ENCODE measurements around the gene KLC1. TPM values are rescaled to one million over a fixed set of nuclear protein-coding genes. Genes with fewer than 3 reads are reported as not detected.

Gene KLC1
- total RNA-seq, 1 donor from 2014 or later: 171 TPM

DNA sequence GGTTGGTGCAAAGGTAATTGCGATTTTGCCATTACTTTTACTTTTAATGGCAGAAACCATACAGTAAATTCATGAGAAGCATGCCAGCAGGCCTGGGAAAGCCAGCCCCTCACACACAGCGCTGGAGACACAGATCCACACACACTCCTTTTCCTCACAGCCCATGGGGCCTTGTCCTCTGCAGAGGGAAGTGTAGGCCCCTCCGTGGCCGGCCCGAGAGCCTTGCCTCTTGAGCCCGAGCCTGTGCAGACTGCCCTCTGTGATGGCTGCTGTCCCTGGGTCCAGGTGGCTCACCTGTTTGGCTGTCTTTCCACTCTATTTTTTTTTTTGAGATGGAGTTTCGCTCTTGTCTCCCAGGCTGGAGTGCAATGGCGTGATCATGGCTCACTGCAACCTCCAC is 46.9 kb downstream of the KLC1 start:
- ATAC-seq: no peak
- Histone ChIP-seq H3K4me3 (no peak overlapping the region), H3K9me3 (no peaks in the 10 kb centered on the region), H3K27ac (no peak overlapping the region), H3K4me1 (peaks cover 9% of the 10 kb centered on the region), H3K27me3 (ENCODE audit: low read depth) (no peaks in the 10 kb centered on the region), H3K36me3 (peaks cover 100% of the 10 kb centered on the region)
- DNase-seq: no peak
- TF ChIP-seq, protein P1, sequence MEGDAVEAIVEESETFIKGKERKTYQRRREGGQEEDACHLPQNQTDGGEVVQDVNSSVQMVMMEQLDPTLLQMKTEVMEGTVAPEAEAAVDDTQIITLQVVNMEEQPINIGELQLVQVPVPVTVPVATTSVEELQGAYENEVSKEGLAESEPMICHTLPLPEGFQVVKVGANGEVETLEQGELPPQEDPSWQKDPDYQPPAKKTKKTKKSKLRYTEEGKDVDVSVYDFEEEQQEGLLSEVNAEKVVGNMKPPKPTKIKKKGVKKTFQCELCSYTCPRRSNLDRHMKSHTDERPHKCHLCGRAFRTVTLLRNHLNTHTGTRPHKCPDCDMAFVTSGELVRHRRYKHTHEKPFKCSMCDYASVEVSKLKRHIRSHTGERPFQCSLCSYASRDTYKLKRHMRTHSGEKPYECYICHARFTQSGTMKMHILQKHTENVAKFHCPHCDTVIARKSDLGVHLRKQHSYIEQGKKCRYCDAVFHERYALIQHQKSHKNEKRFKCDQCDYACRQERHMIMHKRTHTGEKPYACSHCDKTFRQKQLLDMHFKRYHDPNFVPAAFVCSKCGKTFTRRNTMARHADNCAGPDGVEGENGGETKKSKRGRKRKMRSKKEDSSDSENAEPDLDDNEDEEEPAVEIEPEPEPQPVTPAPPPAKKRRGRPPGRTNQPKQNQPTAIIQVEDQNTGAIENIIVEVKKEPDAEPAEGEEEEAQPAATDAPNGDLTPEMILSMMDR (IDR thresholded peaks at IDR 0.05): no peak
- intact Hi-C loops (cut with DNase I): no loop called here

DNA sequence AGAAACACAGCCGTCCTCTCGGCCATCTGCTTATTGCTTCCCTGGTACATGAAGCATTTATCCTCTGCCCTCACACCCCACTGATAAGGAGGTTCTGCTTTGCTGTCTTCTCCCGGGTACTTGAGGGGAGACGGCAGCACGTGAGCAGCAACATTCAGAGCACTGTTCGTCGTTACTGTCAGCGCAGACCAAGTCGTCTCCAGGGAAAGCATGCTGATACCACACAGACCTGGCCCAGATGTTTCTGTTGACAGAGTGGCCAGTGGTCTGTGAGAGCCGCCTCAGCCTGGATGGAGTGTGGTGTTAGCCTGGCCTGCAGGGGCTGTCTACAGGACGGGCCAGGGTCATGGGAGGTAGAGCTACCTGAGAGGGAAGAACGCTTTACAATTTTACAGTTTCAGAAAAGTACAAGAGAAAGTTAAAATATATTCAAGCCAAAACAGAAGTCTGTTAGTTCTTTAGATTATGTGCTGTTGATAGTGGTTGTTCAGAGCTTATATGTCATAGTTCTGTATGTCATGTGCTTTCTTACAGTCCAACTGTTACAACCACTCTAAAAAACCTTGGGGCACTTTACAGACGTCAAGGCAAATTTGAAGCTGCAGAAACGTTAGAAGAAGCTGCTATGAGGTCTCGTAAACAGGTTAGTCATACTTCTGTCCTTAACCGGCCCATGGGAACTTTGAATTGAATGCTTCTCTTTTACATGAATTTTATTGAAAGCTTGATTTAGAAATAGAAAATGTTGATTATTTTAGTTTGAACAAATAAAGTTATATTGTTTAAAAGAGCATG is 48.1 kb downstream of the KLC1 start:
- Histone ChIP-seq H3K9me3 (no peaks in the 10 kb centered on the region), H3K27me3 (ENCODE audit: low read depth) (no peaks in the 10 kb centered on the region), H3K36me3 (peaks cover 100% of the 10 kb centered on the region), H3K4me3 (no peak overlapping the region), H3K4me1 (peaks cover 9% of the 10 kb centered on the region), H3K27ac (no peak overlapping the region)
- intact Hi-C loops (cut with DNase I): no loop called here
- DNase-seq (no peak), ATAC-seq (no peak)
- TF ChIP-seq, protein P1 (IDR thresholded peaks at IDR 0.05): no peak

DNA sequence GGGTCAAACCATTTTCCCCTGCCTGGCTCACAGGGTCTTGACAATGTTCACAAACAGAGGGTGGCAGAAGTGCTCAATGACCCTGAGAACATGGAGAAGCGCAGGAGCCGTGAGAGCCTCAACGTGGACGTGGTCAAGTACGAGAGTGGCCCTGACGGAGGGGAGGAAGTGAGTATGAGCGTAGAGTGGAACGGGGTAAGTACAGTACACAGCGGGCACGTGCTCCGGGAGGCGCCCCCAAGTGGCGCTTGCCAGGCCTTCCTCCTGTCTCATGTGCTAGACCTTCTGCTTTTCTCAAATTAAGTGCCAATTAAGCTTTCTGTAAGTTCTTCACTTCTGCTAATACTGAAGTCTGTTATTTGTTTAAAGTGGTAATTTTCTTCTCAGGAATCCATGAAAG is 50.3 kb downstream of the KLC1 start:
- peak; percentile 92 to 95 for ATAC-seq
- no peak overlapping the region for H3K27ac ChIP-seq
- peaks cover 9% of the 10 kb centered on the region for H3K4me1 ChIP-seq
- peak; percentile 75 for DNase-seq
- H3K36me3 ChIP-seq: peaks cover 100% of the 10 kb centered on the region
- intact Hi-C loops (cut with DNase I): no loop called here
- H3K4me3 ChIP-seq: no peak overlapping the region
- no peaks in the 10 kb centered on the region for H3K9me3 ChIP-seq
- TF ChIP-seq, protein P1 (IDR thresholded peaks at IDR 0.05): peak; percentile 52
- no peaks in the 10 kb centered on the region for H3K27me3 ChIP-seq (ENCODE audit: low read depth)

DNA sequence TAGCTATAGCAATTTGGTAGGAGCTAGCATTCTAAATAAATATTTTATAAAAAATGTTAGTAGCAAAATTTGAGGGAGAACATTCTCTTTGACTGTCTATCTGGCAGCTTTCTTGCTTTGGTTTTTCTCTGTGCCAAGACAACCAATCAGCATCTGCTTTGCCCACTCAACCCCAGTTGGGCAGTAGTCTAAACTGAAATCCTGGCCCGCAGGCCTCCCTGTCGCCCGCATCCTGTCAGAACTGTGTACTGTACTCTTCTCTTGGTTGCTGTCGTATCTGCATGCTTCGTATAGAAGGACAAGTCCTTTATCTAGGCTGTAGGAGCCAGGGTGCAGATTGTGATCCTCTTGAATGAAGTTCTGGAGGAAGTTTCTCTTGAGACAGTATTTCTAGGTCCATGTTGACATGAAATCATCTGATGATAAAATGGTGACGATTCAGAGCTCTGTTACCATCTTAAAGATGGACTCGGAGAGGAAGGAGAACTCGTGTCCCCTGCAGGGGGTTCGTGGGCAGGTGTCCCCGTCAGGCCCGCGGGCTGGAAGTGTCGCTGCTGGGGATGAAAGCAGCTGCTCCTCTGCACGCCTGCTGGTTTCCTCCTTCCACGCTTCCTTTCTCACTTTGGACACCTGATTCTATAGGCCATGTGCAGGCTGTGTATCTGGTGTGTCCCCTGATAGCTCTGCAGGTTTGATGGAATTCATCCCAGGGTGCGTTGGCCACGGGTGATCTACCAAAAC is 51.6 kb downstream of the KLC1 start:
- no peak for DNase-seq
- intact Hi-C loops (cut with DNase I): no loop called here
- Histone ChIP-seq H3K4me3 (no peak overlapping the region), H3K27ac (no peak overlapping the region), H3K27me3 (ENCODE audit: low read depth) (no peaks in the 10 kb centered on the region), H3K4me1 (peaks cover 12% of the 10 kb centered on the region), H3K36me3 (peaks cover 100% of the 10 kb centered on the region), H3K9me3 (no peaks in the 10 kb centered on the region)
- TF ChIP-seq, protein P1 (IDR thresholded peaks at IDR 0.05): no peak
- ATAC-seq: no peak

DNA sequence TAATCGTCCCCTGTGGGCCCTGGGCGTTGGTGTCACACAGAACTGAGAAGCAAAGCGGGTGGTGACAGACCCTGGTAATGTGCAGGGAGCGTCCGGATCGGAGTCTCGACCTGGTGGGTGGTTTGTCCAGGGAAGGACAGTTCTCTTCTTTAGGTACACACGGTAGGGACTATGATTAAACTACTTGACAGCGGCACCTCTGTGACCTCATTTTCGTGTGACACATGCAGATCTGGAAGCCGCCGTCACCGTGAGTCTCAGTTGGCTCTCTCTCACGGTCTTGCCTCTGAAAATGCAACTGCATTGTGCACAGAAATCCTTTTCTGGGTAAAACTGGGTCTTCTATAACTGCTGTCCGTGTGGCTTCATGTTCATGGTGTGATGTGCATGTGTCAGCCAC is 54.1 kb downstream of the KLC1 start:
- Histone ChIP-seq H3K9me3 (no peaks in the 10 kb centered on the region), H3K4me3 (no peak overlapping the region), H3K27ac (no peak overlapping the region), H3K27me3 (ENCODE audit: low read depth) (no peaks in the 10 kb centered on the region), H3K36me3 (peaks cover 100% of the 10 kb centered on the region), H3K4me1 (peaks cover 12% of the 10 kb centered on the region)
- TF ChIP-seq, protein P1 (IDR thresholded peaks at IDR 0.05): no peak
- DNase-seq: no peak
- intact Hi-C loops (cut with DNase I): no loop called here
- ATAC-seq: no peak

Measured in lower lobe of right lung (tissue), 2 donors.